GM18519 (cell line): Measurements from ENCODE around the gene FAM169A.
A peak's percentile ranks its signal among the peaks of the same experiment; 100 is the strongest.
"Not testable (repeated sequence)": the region's sequence is repeated elsewhere in the genome, so short reads cannot be mapped to it uniquely, and the experiment has no call there.

Source experiments
- ATAC-seq: cut with Tn5 transposase; IDR thresholded peaks from one replicate; pipeline ENCODE4 v1.9.1; 2021; ENCODE audit warnings: mild to moderate bottlenecking, moderate library complexity; ENCODE audit not compliant: unreplicated experiment, low FRiP score

FAM169A gene, protein sequence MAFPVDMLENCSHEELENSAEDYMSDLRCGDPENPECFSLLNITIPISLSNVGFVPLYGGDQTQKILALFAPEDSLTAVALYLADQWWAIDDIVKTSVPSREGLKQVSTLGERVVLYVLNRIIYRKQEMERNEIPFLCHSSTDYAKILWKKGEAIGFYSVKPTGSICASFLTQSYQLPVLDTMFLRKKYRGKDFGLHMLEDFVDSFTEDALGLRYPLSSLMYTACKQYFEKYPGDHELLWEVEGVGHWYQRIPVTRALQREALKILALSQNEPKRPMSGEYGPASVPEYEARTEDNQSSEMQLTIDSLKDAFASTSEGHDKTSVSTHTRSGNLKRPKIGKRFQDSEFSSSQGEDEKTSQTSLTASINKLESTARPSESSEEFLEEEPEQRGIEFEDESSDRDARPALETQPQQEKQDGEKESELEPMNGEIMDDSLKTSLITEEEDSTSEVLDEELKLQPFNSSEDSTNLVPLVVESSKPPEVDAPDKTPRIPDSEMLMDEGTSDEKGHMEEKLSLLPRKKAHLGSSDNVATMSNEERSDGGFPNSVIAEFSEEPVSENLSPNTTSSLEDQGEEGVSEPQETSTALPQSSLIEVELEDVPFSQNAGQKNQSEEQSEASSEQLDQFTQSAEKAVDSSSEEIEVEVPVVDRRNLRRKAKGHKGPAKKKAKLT

GRCh38 chr5:74865804-74866595 is at the start of gene FAM169A:
TSS of gene FAM169A (minus strand) at chr5:74866387. CDS start at chr5:74841676, 24,711 bp downstream.
- no peak for ATAC-seq

GRCh38 chr5:74915488-74915887 is 49.3 kb upstream of the FAM169A start:
- no peak for ATAC-seq

DNA sequence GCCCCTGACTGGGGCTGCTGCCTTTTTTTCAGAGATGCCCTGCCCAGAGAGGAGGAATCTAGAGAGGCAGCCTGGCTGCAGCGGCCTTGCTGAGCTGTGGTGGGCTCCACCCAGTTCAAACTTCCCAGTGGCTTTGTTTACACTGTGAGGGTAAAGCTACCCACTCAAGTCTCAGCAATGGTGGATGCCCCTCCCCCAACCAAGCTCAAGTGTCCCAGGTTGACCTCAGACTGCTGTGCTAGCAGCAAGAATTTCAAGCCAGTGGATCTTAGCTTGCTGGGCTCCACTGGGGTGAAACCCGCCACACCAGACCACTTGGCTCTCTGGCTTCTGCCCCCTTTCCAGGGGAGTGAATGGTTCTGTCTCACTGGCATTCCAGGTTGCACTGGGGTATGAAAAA is 45.2 kb upstream of the FAM169A start:
- not testable (repeated sequence) for ATAC-seq

GRCh38 chr5:74909888-74910287 is 43.7 kb upstream of the FAM169A start:
- ATAC-seq: not testable (repeated sequence)

GRCh38 chr5:74908237-74908636 is 42.0 kb upstream of the FAM169A start:
- ATAC-seq: not testable (repeated sequence)

DNA sequence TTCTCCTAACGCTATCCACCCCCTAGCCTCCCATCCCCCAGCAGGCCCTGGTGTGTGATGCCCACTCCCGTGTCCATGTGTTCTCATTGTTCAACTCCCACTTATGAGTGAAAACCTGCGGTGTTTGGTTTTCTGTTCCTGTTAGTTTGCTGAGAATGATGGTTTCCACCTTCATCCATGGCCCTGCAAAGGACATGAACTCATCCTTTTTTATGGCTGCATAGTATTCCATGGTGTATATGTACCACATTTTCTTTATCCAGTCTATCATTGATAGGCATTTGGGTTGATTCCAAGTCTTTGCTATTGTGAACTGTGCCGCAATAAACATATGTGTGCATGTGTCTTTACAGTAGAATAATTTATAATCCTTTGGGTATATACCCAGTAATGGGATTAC is 38.5 kb upstream of the FAM169A start:
- ATAC-seq: not testable (repeated sequence)

DNA sequence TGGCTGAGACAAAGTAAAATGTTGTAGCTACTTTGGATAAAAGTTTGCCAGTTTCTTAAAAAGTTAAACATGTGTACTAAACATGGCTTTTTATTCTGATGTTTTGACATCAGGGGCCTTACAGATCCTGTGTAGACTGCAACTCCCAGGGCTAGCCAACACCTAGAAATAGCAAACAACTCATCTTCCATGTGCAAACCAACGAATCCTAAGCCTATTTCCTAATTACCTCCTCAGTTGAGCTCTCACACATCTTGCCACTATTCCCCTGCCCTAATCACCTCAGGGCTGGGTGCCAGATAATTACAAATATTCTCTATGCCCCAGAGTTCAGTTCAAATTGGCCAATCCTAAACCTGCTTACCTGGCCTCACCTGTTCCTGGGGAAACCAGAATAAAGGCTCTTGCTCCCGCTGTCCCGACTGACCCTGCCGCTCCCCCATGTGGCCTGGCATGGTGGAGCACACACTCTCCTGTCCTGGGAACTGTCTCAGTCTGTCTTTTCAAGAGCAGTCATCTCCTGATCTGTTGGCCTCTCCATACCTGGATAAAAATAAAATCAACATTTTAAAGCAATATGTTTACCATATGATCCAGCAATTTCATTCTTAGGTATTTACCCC is 37.1 kb upstream of the FAM169A start:
- ATAC-seq: no peak

- ATAC-seq: no peak
Measured at GRCh38 chr5:74897049-74897448, 30.9 kb upstream of the FAM169A start.

DNA sequence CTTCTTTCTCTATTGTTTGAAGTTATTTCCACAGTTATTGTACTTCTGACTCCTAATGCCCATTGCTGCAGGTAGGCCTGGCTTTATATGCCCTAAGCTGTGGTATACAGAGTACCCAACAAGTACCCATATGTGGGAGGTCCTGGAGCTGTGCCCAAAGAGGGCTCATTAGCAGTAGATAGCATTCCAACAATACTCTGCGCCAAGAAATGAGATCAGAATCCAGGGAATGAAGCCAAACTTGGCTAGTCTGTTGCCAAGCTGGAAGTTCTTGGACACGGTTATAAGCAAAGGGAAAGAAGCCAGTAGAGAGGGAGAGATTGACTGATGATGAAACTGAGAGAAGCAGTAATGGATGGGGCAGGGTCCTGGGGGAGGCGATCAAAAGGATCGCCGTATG is 29.7 kb upstream of the FAM169A start:
- no peak for ATAC-seq

DNA sequence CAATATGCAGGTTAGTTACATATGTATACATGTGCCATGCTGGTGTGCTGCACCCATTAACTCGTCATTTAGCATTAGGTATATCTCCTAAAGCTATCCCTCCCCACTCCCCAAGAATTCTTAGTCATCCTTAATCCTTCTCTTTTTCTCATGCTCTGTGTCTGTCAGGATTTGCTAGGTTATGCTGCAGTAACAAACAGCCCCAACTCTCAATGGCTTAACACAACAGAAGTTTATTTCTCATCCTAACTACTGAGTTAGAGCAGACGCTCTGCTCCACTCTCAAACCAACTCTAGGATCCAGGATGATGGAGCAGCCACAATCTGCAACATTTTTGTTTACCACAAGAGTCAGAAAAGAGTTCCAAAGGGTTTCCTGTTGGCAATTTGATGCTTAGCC is 28.2 kb upstream of the FAM169A start:
- ATAC-seq: no peak

DNA sequence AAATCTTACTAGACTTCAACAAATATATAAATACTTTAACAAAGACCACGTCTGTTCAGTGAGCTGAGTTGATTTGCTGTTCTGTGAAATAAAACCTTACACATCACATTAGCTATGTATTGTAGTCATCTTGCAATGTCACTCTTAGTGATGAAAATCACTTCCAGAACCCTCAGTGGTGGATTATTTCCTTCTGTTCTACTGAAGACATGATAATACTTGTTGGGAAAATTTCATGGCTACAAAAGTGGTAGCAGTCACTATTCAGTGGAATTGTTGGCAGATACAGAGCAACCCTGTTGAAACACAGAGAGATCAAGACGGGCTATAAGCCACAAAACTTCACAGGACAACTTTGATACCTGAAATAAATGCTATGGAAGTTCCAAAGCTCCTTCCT is 26.7 kb upstream of the FAM169A start:
- ATAC-seq: no peak

GRCh38 chr5:74889523-74890105 is 23.4 kb upstream of the FAM169A start:
- peak; percentile 73 for ATAC-seq

DNA sequence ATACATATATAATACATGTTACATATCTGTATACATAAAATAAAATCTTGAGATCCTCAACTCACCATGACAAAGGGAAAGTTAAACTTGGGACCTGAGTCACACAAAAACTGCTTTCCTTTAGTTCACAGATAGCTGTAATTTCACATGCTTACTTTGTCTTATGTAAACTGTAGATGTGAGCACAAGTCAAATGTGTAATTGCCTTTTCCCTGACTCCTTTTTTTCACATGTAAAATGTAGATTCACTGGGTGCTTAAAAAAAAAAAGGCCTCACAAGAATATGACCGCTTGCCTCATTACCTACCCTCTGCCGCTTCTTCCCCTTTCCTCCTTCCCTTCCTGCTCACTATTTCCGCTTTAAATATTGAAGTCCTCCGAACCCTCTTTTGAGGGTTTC is 21.9 kb upstream of the FAM169A start:
- no peak for ATAC-seq

- ATAC-seq: no peak
Measured at GRCh38 chr5:74885170-74885569, 19.0 kb upstream of the FAM169A start.

DNA sequence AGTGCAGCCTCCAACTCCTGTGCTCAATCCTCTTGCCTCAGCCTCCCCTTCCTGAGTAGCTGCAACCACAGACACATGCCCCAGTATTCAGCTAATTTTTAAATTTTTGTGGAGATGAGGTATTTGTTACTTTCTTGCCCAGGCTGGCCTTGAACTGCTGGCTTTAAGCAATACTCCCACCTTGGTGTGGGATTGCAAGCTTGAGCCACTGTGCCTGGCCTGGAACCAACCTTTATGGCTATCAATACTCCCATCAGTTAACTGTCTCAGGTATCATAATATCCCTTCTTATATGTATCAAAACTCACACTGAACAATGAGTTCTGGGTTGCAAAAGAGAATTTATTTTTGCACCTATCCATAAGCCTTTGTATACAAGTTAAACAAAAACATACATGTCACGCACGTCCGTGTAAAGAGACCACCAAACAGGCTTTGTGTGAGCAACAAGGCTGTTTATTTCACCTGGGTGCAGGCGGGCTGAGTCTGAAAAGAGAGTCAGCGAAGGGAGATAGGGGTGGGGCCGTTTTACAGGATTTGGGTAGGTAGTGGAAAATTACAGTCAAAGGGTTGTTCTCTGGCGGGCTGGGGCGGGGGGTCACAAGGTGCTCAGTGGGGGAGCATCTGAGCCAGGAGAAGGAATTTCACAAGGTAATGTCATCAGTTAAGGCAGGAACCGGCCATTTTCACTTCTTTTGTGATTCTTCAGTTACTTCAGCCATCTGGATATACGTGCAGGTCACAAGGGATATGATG is 16.4 kb upstream of the FAM169A start:
- not testable (repeated sequence) for ATAC-seq

- ATAC-seq: no peak
Measured at GRCh38 chr5:74877624-74878304, 11.6 kb upstream of the FAM169A start.

DNA sequence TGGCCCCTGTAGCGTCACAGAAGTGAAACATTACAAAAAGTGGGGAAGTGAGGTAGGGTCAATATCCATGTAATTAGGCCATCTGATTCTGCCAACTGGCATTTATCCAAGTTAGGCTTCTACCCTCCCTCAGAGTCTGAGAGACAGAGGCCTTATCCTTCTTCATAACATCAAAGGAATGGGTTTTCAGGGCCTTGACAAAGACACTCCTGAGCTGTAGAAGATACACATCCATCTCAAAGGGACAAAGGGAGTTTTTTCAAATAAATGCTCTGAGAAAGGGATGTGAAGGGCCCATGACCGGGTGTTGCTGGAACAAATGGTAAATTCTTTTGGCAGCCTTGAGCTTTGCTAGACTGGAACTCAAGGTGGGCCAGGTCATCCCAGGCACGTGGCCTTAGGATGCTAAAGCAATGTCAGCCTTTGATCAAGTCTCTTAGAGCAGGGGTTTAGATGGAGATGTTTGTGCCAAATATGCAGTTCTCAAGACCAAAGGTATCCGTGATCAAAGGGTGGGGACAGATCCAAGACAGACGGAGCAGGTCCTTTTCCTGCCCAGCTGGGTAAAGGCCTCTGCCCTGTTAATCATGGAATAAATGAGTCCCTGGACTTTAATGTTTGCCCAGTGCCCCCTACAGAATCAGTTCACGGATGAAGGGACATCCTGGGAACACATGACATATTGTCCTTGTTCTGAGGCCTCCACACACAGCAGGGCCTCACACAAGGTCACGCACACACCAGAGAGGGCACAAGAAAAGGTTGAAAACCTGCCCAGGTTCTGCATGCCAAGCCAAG is 10.0 kb upstream of the FAM169A start:
- ATAC-seq: no peak

- ATAC-seq: no peak
Measured at GRCh38 chr5:74873525-74874249, 7.5 kb upstream of the FAM169A start.
